ENCODE data around the gene ARRB2. TPM values are rescaled to one million over a fixed set of nuclear protein-coding genes. Genes with fewer than 3 reads are reported as not detected.

ARRB2 gene
- total RNA-seq, 2 experiments from 2014 or later: 210 to 220 TPM

DNA sequence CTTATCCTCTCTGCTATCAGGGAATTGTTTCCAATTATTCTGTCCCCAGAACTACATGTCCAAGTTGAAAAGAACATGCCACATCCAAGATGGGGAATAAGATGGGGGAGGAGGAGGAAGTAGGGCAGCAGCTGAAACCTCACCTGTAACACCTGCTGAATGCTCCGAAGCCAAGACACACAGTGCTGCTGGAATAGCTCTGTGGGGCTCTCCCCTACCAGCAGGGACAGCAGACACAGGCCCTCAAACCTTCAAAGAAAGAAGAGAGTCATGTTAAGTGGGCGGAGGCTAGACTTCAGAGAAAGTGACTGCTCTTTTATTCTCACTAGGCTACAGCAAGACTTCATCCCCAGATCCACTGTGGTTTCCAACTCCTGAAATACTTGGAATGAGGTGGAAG, 19.7 kb upstream of the ARRB2 start:
- no peaks in the 10 kb centered on the region for H3K27me3 Mint-ChIP-seq
- peaks cover 42% of the 10 kb centered on the region for H3K4me1 Mint-ChIP-seq (ENCODE audit: low read depth)
- H3K36me3 Mint-ChIP-seq (ENCODE audit: low read depth): peaks cover 76% of the 10 kb centered on the region
- DNase-seq (no peak), ATAC-seq (ENCODE audit: poor library complexity) (no peak)
- no peaks in the 10 kb centered on the region for H3K27me3 ChIP-seq (ENCODE audit: control insufficient read depth in 1 of 2, insufficient read depth in 2 of 2, low read length in 2 of 2)
- ChIA-PET CTCF (no interaction called here), POLR2A (interaction anchor here (1.4 kb wide), 1 partner anchor 13 kb away, joined by 3 read pairs; no protein-coding TSS in a partner anchor)
- peaks cover 8% of the 10 kb centered on the region for H3K4me1 ChIP-seq (ENCODE audit: insufficient read depth, low read length)
- H3K9me3 ChIP-seq (ENCODE audit: control insufficient read depth in 1 of 2, insufficient read depth in 1 of 2, low read length in 2 of 2): no peaks in the 10 kb centered on the region
- H3K4me3 Mint-ChIP-seq: no peak overlapping the region
- peaks cover 39% of the 10 kb centered on the region for H3K36me3 ChIP-seq (ENCODE audit: insufficient read depth, low read length)
- no peak overlapping the region for H3K27ac Mint-ChIP-seq
- H3K4me3 ChIP-seq (ENCODE audit: low read length): no peak overlapping the region
- H3K9me3 Mint-ChIP-seq: no peaks in the 10 kb centered on the region
- TF ChIP-seq, protein P1, sequence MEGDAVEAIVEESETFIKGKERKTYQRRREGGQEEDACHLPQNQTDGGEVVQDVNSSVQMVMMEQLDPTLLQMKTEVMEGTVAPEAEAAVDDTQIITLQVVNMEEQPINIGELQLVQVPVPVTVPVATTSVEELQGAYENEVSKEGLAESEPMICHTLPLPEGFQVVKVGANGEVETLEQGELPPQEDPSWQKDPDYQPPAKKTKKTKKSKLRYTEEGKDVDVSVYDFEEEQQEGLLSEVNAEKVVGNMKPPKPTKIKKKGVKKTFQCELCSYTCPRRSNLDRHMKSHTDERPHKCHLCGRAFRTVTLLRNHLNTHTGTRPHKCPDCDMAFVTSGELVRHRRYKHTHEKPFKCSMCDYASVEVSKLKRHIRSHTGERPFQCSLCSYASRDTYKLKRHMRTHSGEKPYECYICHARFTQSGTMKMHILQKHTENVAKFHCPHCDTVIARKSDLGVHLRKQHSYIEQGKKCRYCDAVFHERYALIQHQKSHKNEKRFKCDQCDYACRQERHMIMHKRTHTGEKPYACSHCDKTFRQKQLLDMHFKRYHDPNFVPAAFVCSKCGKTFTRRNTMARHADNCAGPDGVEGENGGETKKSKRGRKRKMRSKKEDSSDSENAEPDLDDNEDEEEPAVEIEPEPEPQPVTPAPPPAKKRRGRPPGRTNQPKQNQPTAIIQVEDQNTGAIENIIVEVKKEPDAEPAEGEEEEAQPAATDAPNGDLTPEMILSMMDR (IDR thresholded peaks at IDR 0.05): no peak
- intact Hi-C loops (cut with DNase I, micrococcal nuclease): no loop called here
- H3K27ac ChIP-seq (ENCODE audit: low read depth in 1 of 2, low read length in 2 of 2): no peak overlapping the region

DNA sequence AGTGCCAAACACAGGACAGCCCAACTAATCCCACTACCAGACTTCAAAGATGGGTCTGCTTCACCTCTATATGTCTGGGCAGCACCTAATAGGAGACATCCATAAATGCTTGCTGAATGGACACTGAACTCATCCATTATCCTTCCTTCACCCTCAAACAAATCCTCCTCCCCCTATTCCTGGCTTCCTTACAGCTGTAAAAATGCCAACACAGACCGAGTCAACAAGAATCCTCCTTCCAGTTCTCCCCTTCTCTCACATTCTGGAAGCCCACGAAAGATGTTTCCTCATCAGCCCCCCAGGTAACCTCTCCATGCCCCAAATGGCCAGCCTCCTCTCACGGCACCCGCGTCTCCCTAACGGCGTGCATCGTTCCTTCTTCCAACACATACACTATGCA, 18.7 kb upstream of the ARRB2 start:
- intact Hi-C loops (cut with DNase I, micrococcal nuclease): no loop called here
- Histone ChIP-seq H3K9me3 (ENCODE audit: control insufficient read depth in 1 of 2, insufficient read depth in 1 of 2, low read length in 2 of 2) (no peaks in the 10 kb centered on the region), H3K4me3 (ENCODE audit: low read length) (no peak overlapping the region), H3K27me3 (ENCODE audit: control insufficient read depth in 1 of 2, insufficient read depth in 2 of 2, low read length in 2 of 2) (no peaks in the 10 kb centered on the region), H3K27ac (ENCODE audit: low read depth in 1 of 2, low read length in 2 of 2) (no peak overlapping the region), H3K36me3 (ENCODE audit: insufficient read depth, low read length) (peaks cover 35% of the 10 kb centered on the region), H3K4me1 (ENCODE audit: insufficient read depth, low read length) (peaks cover 17% of the 10 kb centered on the region)
- peaks cover 51% of the 10 kb centered on the region for H3K4me1 Mint-ChIP-seq (ENCODE audit: low read depth)
- TF ChIP-seq, protein P1 (IDR thresholded peaks at IDR 0.05): no peak
- CTCF ChIA-PET: interaction anchor here (1.0 kb wide), 1 partner anchor 98 kb away, joined by 3 read pairs; no protein-coding TSS in a partner anchor
- DNase-seq: no peak
- no peak for ATAC-seq (ENCODE audit: poor library complexity)
- peaks cover 77% of the 10 kb centered on the region for H3K36me3 Mint-ChIP-seq (ENCODE audit: low read depth)
- H3K4me3 Mint-ChIP-seq: no peak overlapping the region
- no peak overlapping the region for H3K27ac Mint-ChIP-seq
- POLR2A ChIA-PET: no interaction called here
- H3K9me3 Mint-ChIP-seq: no peaks in the 10 kb centered on the region
- H3K27me3 Mint-ChIP-seq: no peaks in the 10 kb centered on the region

DNA sequence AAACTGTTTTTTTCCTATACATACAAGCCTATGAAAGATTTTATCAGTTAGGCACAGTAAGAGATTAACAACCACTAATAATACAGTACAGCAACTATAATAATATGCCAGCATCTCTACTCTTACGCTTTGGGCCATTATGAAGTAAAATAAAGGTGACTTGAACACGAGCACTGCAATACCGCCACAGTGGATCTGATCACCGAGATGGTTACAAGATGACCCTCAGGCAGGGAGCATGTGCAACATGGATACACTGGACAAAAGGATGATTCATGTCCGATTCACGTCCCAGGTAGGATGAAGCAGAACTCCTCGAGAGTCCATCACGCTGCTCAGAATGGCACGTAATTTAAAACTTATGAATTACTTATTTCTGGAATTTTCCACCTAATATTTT, 17.0 kb upstream of the ARRB2 start:
- CTCF ChIA-PET: no interaction called here
- H3K9me3 ChIP-seq (ENCODE audit: control insufficient read depth in 1 of 2, insufficient read depth in 1 of 2, low read length in 2 of 2): no peaks in the 10 kb centered on the region
- no peaks in the 10 kb centered on the region for H3K27me3 ChIP-seq (ENCODE audit: control insufficient read depth in 1 of 2, insufficient read depth in 2 of 2, low read length in 2 of 2)
- peaks cover 28% of the 10 kb centered on the region for H3K36me3 ChIP-seq (ENCODE audit: insufficient read depth, low read length)
- no peak overlapping the region for H3K27ac ChIP-seq (ENCODE audit: low read depth in 1 of 2, low read length in 2 of 2)
- H3K27me3 Mint-ChIP-seq: no peaks in the 10 kb centered on the region
- no peak overlapping the region for H3K27ac Mint-ChIP-seq
- H3K4me3 Mint-ChIP-seq: no peak overlapping the region
- H3K36me3 Mint-ChIP-seq (ENCODE audit: low read depth): peaks cover 65% of the 10 kb centered on the region
- ATAC-seq (ENCODE audit: poor library complexity) (no peak), DNase-seq (peak in 1 of 14 experiments; percentile 2)
- no peaks in the 10 kb centered on the region for H3K9me3 Mint-ChIP-seq
- TF ChIP-seq, protein P1 (IDR thresholded peaks at IDR 0.05): no peak
- POLR2A ChIA-PET: no interaction called here
- peaks cover 23% of the 10 kb centered on the region for H3K4me1 ChIP-seq (ENCODE audit: insufficient read depth, low read length)
- intact Hi-C loops (cut with DNase I, micrococcal nuclease): no loop called here
- H3K4me1 Mint-ChIP-seq (ENCODE audit: low read depth): peaks cover 51% of the 10 kb centered on the region
- H3K4me3 ChIP-seq (ENCODE audit: low read length): no peak overlapping the region
